ENCODE measurements around the gene NAA40. TPM values are rescaled to one million over a fixed set of nuclear protein-coding genes. Genes with fewer than 3 reads are reported as not detected.

NAA40 gene
- total and polyA plus RNA-seq, 2 of the 4 experiments (the other 2 are of a cell fraction): 15.2 to 24.7 TPM

GRCh38 chr11:63889344-63889743, 49.5 kb upstream of the NAA40 start:
- H3K9me3 ChIP-seq (ENCODE audit: control insufficient read depth, insufficient read depth, low read length): no peaks in the 10 kb centered on the region
- H3K56ac ChIP-seq (ENCODE audit: extremely low read depth, insufficient read depth, low read length): no peak overlapping the region
- no peak overlapping the region for H4K5ac ChIP-seq (ENCODE audit: low read depth, low read length)
- H4K8ac ChIP-seq (ENCODE audit: low read depth in 2 of 2, low read length in 2 of 2): no peak overlapping the region
- intact Hi-C loops (cut with micrococcal nuclease): no loop called here
- H3K27me3 ChIP-seq (ENCODE audit: control insufficient read depth, insufficient read depth, low read length): no peaks in the 10 kb centered on the region
- POLR2A ChIA-PET (ENCODE audit: unreplicated experiment): no interaction called here
- H4K91ac ChIP-seq (ENCODE audit: insufficient read depth, low read depth, low read length): no peak overlapping the region
- H3K14ac ChIP-seq (replicated peaks; ENCODE audit: low read depth, low read length): no peak overlapping the region
- H3K9ac ChIP-seq (ENCODE audit: low read depth, low read length): no peak overlapping the region
- no peak overlapping the region for H3K23ac ChIP-seq (ENCODE audit: low read depth, low read length)
- no peak overlapping the region for H2BK20ac ChIP-seq (ENCODE audit: low read depth, low read length)
- H3K9me1 ChIP-seq (ENCODE audit: insufficient read depth, low read length): peaks cover 33% of the 10 kb centered on the region
- no peak overlapping the region for H3K4me2 ChIP-seq (ENCODE audit: low read depth, low read length)
- H3K4me1 ChIP-seq (ENCODE audit: control insufficient read depth, insufficient read depth, low read length): peaks cover 8% of the 10 kb centered on the region
- H4K20me1 ChIP-seq (ENCODE audit: insufficient read depth, low read length): peaks cover 88% of the 10 kb centered on the region
- H3K27ac ChIP-seq (ENCODE audit: insufficient read depth, low read length): no peak overlapping the region
- peaks cover 5% of the 10 kb centered on the region; the same call in 1 of the 2 replicates for H3K36me3 ChIP-seq (ENCODE audit: control insufficient read depth, insufficient read depth, low read length)
- CTCF ChIA-PET: interaction anchor here (1.4 kb wide), 1 partner anchor 28 kb away, joined by 3 read pairs; the partner anchor contains the start of gene RCOR2
- H2BK120ac ChIP-seq (ENCODE audit: low read depth, low read length): no peak overlapping the region
- in situ Hi-C loops (cut with MboI; ENCODE audit: low sequenced_read_pairs): no loop called here
- no peak overlapping the region for H2AK5ac ChIP-seq (ENCODE audit: low read depth, low read length)
- H2BK15ac ChIP-seq (ENCODE audit: low read depth, low read length): no peak overlapping the region
- dilution Hi-C loops (cut with HindIII; ENCODE audit: low sequenced_read_pairs, unreplicated experiment): no loop called here
- 100% methylated on average over 1 of the region's 6 CpGs; no CpG with 5 or more reads in 1 of the 2 experiments for WGBS, 2 experiments (ENCODE audit: extremely low coverage in 2 of 2, insufficient read length in 1 of 2)
- no peak overlapping the region for H2AK9ac ChIP-seq (replicated peaks; ENCODE audit: low read depth, low read length, poor library complexity)
- DNase-seq (no peak), ATAC-seq (ENCODE audit: low read depth) (no peak)
- no peak overlapping the region for H3K4ac ChIP-seq (ENCODE audit: low read depth, low read length)
- no peak overlapping the region for H3K18ac ChIP-seq (ENCODE audit: low read depth, low read length)
- no peak overlapping the region for H2BK5ac ChIP-seq (ENCODE audit: low read depth, low read length, poor library complexity, severe bottlenecking)
- no TSS peak for BruUV-seq (replicated peaks)
- TF ChIP-seq RFX5 (IDR thresholded peaks at IDR 0.05; ENCODE audit: low read depth, low read length) (no peak), USF2 (IDR thresholded peaks at IDR 0.05; ENCODE audit: low read depth, low read length) (no peak), NFE2L2 (IDR thresholded peaks at IDR 0.05; ENCODE audit: low read depth, low read length) (no peak), BHLHE40 (IDR thresholded peaks at IDR 0.05; ENCODE audit: low read depth, low read length) (no peak), CEBPB (IDR thresholded peaks at IDR 0.05; ENCODE audit: low read depth, low read length) (no peak), ELK1 (IDR thresholded peaks at IDR 0.05; ENCODE audit: borderline replicate concordance, low read depth, low read length) (no peak), RAD21 (IDR thresholded peaks at IDR 0.05; ENCODE audit: low read length) (no peak), FOS (IDR thresholded peaks at IDR 0.05; ENCODE audit: low read depth, low read length) (no peak)
- H3K79me1 ChIP-seq (ENCODE audit: low read depth in 1 of 2, low read length in 2 of 2): peaks cover 43 to 87% of the 10 kb centered on the region in 2 experiments
- H2AFZ ChIP-seq (replicated peaks; ENCODE audit: low read length, poor library complexity): no peak overlapping the region
- no peak overlapping the region for H3K4me3 ChIP-seq (ENCODE audit: insufficient read depth, low read depth, low read length)
